Activated B cell treated with CpG ODN at 0.5 μM for 24 hours (primary cell): Measurements from ENCODE around the gene NOM1. TPM values are rescaled to one million over a fixed set of nuclear protein-coding genes. Genes with fewer than 3 reads are reported as not detected.

Source experiments
- ATAC-seq: fragments of 200-7000 bp; cut with Tn5 transposase; one replicate; pipeline ENCODE4 v1.10.0; 2021; ENCODE audit warnings: low read depth, mild to moderate bottlenecking, moderate library complexity
- CTCF ChIA-PET: fragments of 350-600 bp; sonication (Branson Sonifier 250); formaldehyde crosslinking; loops from one replicate; lab custom pipeline; 2021; ENCODE audit warnings: antibody characterized with exemption; lab: Charles Lee
- POLR2A ChIA-PET: fragments of 350-600 bp; sonication (Branson Sonifier 250); formaldehyde crosslinking; loops from one replicate; lab custom pipeline; 2021; ENCODE audit warnings: antibody characterized with exemption; lab: Charles Lee
- DNase-seq: peaks from one replicate; pipeline ENCODE4 v3.0.0; 2022
- H3K27ac Mint-ChIP-seq: one replicate; pipeline ENCODE4 v1.8.0; 2020; ENCODE audit warnings: mixed read lengths
- H3K27me3 Mint-ChIP-seq: one replicate; pipeline ENCODE4 v1.8.0; 2021; ENCODE audit warnings: mixed read lengths
- H3K36me3 Mint-ChIP-seq: one replicate; pipeline ENCODE4 v1.8.0; 2021; ENCODE audit warnings: low read depth, mixed read lengths
- H3K4me1 Mint-ChIP-seq: one replicate; pipeline ENCODE4 v1.8.0; 2021; ENCODE audit warnings: mixed read lengths
- H3K4me3 Mint-ChIP-seq: one replicate; pipeline ENCODE4 v1.8.0; 2020; ENCODE audit warnings: mild to moderate bottlenecking, mixed read lengths
- H3K9me3 Mint-ChIP-seq: one replicate; pipeline ENCODE4 v1.8.0; 2020; ENCODE audit warnings: mixed read lengths
- CTCF ChIP-seq: fragments of 200-600 bp; IDR thresholded peaks from one replicate; pipeline ENCODE4 v1.8.0; 2022; ENCODE audit warnings: antibody characterized with exemption, mild to moderate bottlenecking
- intact Hi-C: fragments of 100-400 bp; cut with micrococcal nuclease; formaldehyde crosslinking; loops from one replicate; pipeline ENCODE4 v1.15.1; 2024
- total RNA-seq: library from RNA; stranded (reverse); gene quantifications from 2 replicates; pipeline ENCODE4 v1.2.3, GENCODE V29; 2022

NOM1 gene
- total RNA-seq, 1 donor from 2014 or later, result 39.1 TPM

GRCh38 chr7:156979007-156979606 is 29.6 kb downstream of the NOM1 start:
- TF ChIP-seq CTCF, result no peak
- POLR2A ChIA-PET, result no interaction called here
- CTCF ChIA-PET, result no interaction called here
- DNase-seq (no peak), ATAC-seq (no peak)
- H3K36me3 Mint-ChIP-seq, result peaks cover 19% of the 10 kb centered on the region
- H3K27ac Mint-ChIP-seq, result no peak overlapping the region
- no peaks in the 10 kb centered on the region for H3K4me1 Mint-ChIP-seq
- no peak overlapping the region for H3K4me3 Mint-ChIP-seq
- peaks cover 7% of the 10 kb centered on the region for H3K9me3 Mint-ChIP-seq
- no peaks in the 10 kb centered on the region for H3K27me3 Mint-ChIP-seq
- intact Hi-C loops, result loop anchor here (10.0 kb wide), 1 partner anchor 406 kb away; no protein-coding TSS in a partner anchor

DNA sequence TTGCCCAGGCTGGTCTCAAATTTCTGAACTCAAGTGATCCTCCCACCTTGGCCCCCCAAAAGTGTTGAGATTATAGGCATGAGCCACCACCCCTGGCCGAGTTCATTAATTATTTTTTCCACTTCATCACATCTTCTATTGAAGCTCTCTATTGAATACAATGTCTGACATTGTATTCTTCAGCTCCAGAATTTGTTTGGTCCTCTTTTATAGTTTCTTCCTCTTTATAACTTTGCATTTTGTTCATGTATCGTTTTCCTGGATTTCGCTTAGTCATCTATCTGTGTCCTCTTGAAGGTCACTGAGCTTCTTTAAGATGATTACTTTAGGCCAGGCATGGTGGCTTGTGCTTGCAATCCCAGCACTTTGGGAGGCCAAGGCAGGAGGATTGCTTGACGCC is 30.2 kb downstream of the NOM1 start:
- Mint-ChIP-seq H3K36me3 (peaks cover 19% of the 10 kb centered on the region), H3K4me3 (no peak overlapping the region), H3K4me1 (no peaks in the 10 kb centered on the region), H3K9me3 (peaks cover 7% of the 10 kb centered on the region), H3K27me3 (no peaks in the 10 kb centered on the region), H3K27ac (no peak overlapping the region)
- ChIA-PET POLR2A (no interaction called here), CTCF (no interaction called here)
- DNase-seq, result no peak
- no peak for ATAC-seq
- intact Hi-C loops, result loop anchor here (10.0 kb wide), 1 partner anchor 405 kb away; no protein-coding TSS in a partner anchor
- TF ChIP-seq CTCF, result no peak

- peaks cover 5% of the 10 kb centered on the region for H3K36me3 Mint-ChIP-seq
- H3K27me3 Mint-ChIP-seq, result no peaks in the 10 kb centered on the region
- no peak overlapping the region for H3K27ac Mint-ChIP-seq
- intact Hi-C loops, result no loop called here
- no peak for TF ChIP-seq CTCF
- ChIA-PET POLR2A (no interaction called here), CTCF (no interaction called here)
- peaks cover 6% of the 10 kb centered on the region for H3K9me3 Mint-ChIP-seq
- H3K4me1 Mint-ChIP-seq, result no peaks in the 10 kb centered on the region
- ATAC-seq (no peak), DNase-seq (no peak)
- no peak overlapping the region for H3K4me3 Mint-ChIP-seq
Measured at GRCh38 chr7:156984174-156984891, 34.8 kb downstream of the NOM1 start.

GRCh38 chr7:156985101-156985992 is 35.8 kb downstream of the NOM1 start:
- Mint-ChIP-seq H3K36me3 (no peaks in the 10 kb centered on the region), H3K27ac (no peak overlapping the region), H3K9me3 (no peaks in the 10 kb centered on the region), H3K4me3 (no peak overlapping the region), H3K27me3 (no peaks in the 10 kb centered on the region), H3K4me1 (no peaks in the 10 kb centered on the region)
- DNase-seq (no peak), ATAC-seq (no peak)
- CTCF ChIA-PET, result no interaction called here
- no peak for TF ChIP-seq CTCF
- intact Hi-C loops, result no loop called here
- POLR2A ChIA-PET, result no interaction called here

DNA sequence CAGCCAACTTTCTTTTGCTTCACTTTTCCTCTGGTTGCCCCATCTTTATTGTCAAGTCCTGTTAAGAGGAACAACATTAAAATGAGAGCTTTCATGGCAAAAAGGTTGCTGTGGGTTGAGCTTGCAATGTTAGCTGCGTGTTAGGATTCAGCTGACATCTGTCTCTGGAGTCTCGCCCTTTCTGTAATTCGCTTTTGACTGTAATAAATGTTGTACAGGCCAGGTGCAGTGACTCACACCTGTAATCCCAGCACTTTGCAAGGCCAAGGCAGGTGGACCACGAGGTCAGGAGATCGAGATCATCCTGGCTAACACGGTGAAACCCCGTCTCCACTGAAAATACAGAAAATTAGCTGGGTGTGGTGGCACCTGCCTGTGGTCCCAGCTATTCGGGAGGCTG is 36.9 kb downstream of the NOM1 start:
- TF ChIP-seq CTCF, result no peak

More for the DNA sequence above, 36.9 kb downstream of the NOM1 start:
- ChIA-PET CTCF (no interaction called here), POLR2A (no interaction called here)
- Mint-ChIP-seq H3K9me3 (no peaks in the 10 kb centered on the region), H3K4me1 (no peaks in the 10 kb centered on the region), H3K4me3 (no peak overlapping the region), H3K36me3 (no peaks in the 10 kb centered on the region), H3K27ac (no peak overlapping the region), H3K27me3 (peaks cover 2% of the 10 kb centered on the region)
- intact Hi-C loops, result no loop called here
- ATAC-seq (no peak), DNase-seq (no peak)
